HEK293T (cell line): Measurements from ENCODE around the gene NEK4.

ENCODE experiments used
- ARNT ChIP-seq: fragments of 450-650 bp; IDR thresholded peaks from 2 replicates; pipeline ENCODE4 v1.6.1; 2017; ENCODE audit warnings: mild to moderate bottlenecking
- BHLHE40 ChIP-seq: fragments of 450-650 bp; IDR thresholded peaks from 2 replicates; pipeline ENCODE4 v1.6.1; 2016; ENCODE audit warnings: mild to moderate bottlenecking, moderate library complexity, borderline replicate concordance
- ELF4 ChIP-seq: fragments of 450-650 bp; IDR thresholded peaks from 2 replicates; pipeline ENCODE4 v1.6.1; 2017; ENCODE audit warnings: antibody characterized with exemption
- FOXA1 ChIP-seq: fragments of 450-650 bp; IDR thresholded peaks from 2 replicates; pipeline ENCODE4 v1.6.1; 2016; ENCODE audit warnings: mild to moderate bottlenecking
- FOXK2 ChIP-seq: fragments of 450-650 bp; IDR thresholded peaks from 2 replicates; pipeline ENCODE4 v1.6.1; 2016; ENCODE audit warnings: mild to moderate bottlenecking
- FOXM1 ChIP-seq: fragments of 450-650 bp; IDR thresholded peaks from 2 replicates; pipeline ENCODE4 v1.6.1; 2017; ENCODE audit warnings: mild to moderate bottlenecking, borderline replicate concordance
- HDGF ChIP-seq: fragments of 450-650 bp; IDR thresholded peaks from 2 replicates; pipeline ENCODE4 v1.6.1; 2017; ENCODE audit warnings: antibody characterized with exemption, borderline replicate concordance
- L3MBTL2 ChIP-seq: fragments of 450-650 bp; conservative IDR thresholded peaks from 2 replicates; pipeline ENCODE4 v1.6.1; 2016; ENCODE audit warnings: mild to moderate bottlenecking
- LEF1 ChIP-seq: fragments of 450-650 bp; IDR thresholded peaks from 2 replicates; pipeline ENCODE4 v1.6.1; 2017; ENCODE audit warnings: mild to moderate bottlenecking, borderline replicate concordance
- NFRKB ChIP-seq: fragments of 450-650 bp; IDR thresholded peaks from 2 replicates; pipeline ENCODE4 v1.6.1; 2016; ENCODE audit warnings: mild to moderate bottlenecking, moderate library complexity
- SP1 ChIP-seq: fragments of 450-650 bp; IDR thresholded peaks from 2 replicates; pipeline ENCODE4 v1.6.1; 2017
- SUZ12 ChIP-seq: fragments of 450-650 bp; IDR thresholded peaks from 2 replicates; pipeline ENCODE4 v1.6.1; 2016; ENCODE audit warnings: mild to moderate bottlenecking
- TARDBP ChIP-seq: fragments of 450-650 bp; IDR thresholded peaks from 2 replicates; pipeline ENCODE4 v1.6.1; 2016
- ZNF384 ChIP-seq: fragments of 450-650 bp; IDR thresholded peaks from 2 replicates; pipeline ENCODE4 v1.6.1; 2016

- no peak for TF ChIP-seq FOXM1
- TF ChIP-seq SUZ12, result no peak
- no peak for TF ChIP-seq FOXA1
- no peak for TF ChIP-seq ARNT
- no peak for TF ChIP-seq TARDBP
- no peak for TF ChIP-seq HDGF
- TF ChIP-seq ELF4, result no peak
- no peak for TF ChIP-seq L3MBTL2
- TF ChIP-seq SP1, result no peak
- TF ChIP-seq ZNF384, result no peak
- no peak for TF ChIP-seq BHLHE40
- no peak for TF ChIP-seq LEF1
- TF ChIP-seq FOXK2, result no peak
- no peak for TF ChIP-seq NFRKB
Measured at GRCh38 chr3:52800079-52800478, 29.3 kb upstream of the NEK4 start.
